Stimulated activated naive CD4-positive, alpha-beta T cell (primary cell): ENCODE data around the gene RNF5.

Source experiments
- DNase-seq, 6 experiments: peaks; one replicate each; lab custom pipeline; 2025; lab: John Stamatoyannopoulos, UW

The RNF5 gene

GRCh38 chr6:32151863-32152768, 26.1 kb upstream of the RNF5 start, which contains the start of gene PRRT1:
PRRT1 (minus strand) TSS chr6:32151939; CDS start chr6:32151827, 112 bp downstream.
- DNase-seq, result peak in 3 of 6 experiments; percentile 25 to 63 (median 54)

- DNase-seq, result peak in 1 of 6 experiments; percentile 25
These were observed 25.2 kb upstream of the RNF5 start for GRCh38 chr6:32152769-32153563.

GRCh38 chr6:32153564-32154513, 24.4 kb upstream of the RNF5 start, which contains the start of gene PPT2:
PPT2 (plus strand) TSS chr6:32154141; CDS start chr6:32154595, 454 bp downstream.
- DNase-seq, result peak; percentile 68 to 82 (median 74)

- DNase-seq, result peak; percentile 53 to 81 (median 66)
These were observed 23.6 kb upstream of the RNF5 start for GRCh38 chr6:32154514-32155161.

GRCh38 chr6:32156891-32157290, 21.3 kb upstream of the RNF5 start:
- DNase-seq, result no peak

- DNase-seq, result no peak
These were observed 20.2 kb upstream of the RNF5 start for GRCh38 chr6:32158052-32158451.

- DNase-seq, result no peak
These were observed 14.5 kb upstream of the RNF5 start for GRCh38 chr6:32163559-32164258.

GRCh38 chr6:32164295-32164694, 13.9 kb upstream of the RNF5 start, which contains the start of gene EGFL8:
EGFL8 (plus strand) TSS chr6:32164595; CDS start chr6:32166166, 1,571 bp downstream.
- no peak for DNase-seq

- no peak for DNase-seq
These were observed 11.7 kb upstream of the RNF5 start for GRCh38 chr6:32166411-32167061.

- no peak for DNase-seq
These were observed 10.9 kb upstream of the RNF5 start for GRCh38 chr6:32167154-32167760.

- DNase-seq, result no peak
These were observed 10.4 kb upstream of the RNF5 start for GRCh38 chr6:32167761-32168262.

GRCh38 chr6:32168350-32168749, 9.9 kb upstream of the RNF5 start:
- no peak for DNase-seq

- no peak for DNase-seq
These were observed 9.2 kb upstream of the RNF5 start for GRCh38 chr6:32168807-32169591.

- no peak for DNase-seq
These were observed 7.9 kb upstream of the RNF5 start for GRCh38 chr6:32170294-32170693.

- no peak for DNase-seq
These were observed 7.0 kb upstream of the RNF5 start for GRCh38 chr6:32171234-32171633.

GRCh38 chr6:32173051-32173727, 5.0 kb upstream of the RNF5 start:
- peak in 2 of 6 experiments; percentile 31 to 44 for DNase-seq

- DNase-seq, result no peak
These were observed 3.8 kb upstream of the RNF5 start for GRCh38 chr6:32174416-32174815.

GRCh38 chr6:32175322-32175710, 2.9 kb upstream of the RNF5 start:
- no peak for DNase-seq
